GM21515 (cell line): ENCODE data around the gene LRRFIP2.
"Not testable (repeated sequence)": the region's sequence is repeated elsewhere in the genome, so short reads cannot be mapped to it uniquely, and the experiment has no call there.

Experiments
- ATAC-seq: cut with Tn5 transposase; IDR thresholded peaks from one replicate; pipeline ENCODE4 v1.9.1; 2021; ENCODE audit not compliant: unreplicated experiment

The LRRFIP2 gene

DNA sequence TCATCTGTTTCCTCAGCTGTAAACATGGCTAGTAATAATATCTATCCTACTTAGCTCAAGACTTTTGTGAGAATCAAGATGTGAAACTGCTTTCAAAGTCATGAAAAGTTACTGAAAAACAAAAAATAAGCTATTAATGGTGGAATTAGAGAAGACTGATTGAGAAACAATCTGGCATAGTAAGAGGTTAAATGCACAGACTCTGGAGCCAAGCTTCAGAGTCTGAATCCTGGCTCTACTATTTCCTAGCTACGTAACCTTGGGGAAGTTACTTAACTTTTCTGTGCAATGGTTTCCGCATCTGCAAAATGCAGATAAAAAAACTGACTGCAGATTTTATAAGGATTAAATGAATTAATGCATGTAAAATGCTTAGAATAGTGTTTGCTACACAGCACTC, 28.8 kb downstream of the LRRFIP2 start:
- no peak for ATAC-seq

DNA sequence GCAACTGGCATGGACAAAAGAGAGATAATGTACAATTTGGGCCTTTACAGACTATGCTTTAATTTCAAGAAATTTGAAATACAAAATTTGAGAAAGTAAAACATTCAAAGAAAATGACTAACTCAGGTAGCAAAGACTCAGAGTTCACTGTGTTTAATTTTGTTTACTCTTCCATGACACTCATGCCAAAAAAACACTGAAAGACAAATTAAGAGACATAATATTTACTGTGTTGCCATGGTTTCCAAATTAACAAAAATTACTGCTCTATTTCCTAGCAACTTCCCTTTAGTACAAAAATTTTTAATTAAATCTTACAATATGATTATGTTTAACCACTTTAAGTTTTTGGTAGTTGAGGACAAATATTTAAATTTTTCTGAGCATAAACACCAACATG, 29.6 kb downstream of the LRRFIP2 start:
- ATAC-seq = no peak

DNA sequence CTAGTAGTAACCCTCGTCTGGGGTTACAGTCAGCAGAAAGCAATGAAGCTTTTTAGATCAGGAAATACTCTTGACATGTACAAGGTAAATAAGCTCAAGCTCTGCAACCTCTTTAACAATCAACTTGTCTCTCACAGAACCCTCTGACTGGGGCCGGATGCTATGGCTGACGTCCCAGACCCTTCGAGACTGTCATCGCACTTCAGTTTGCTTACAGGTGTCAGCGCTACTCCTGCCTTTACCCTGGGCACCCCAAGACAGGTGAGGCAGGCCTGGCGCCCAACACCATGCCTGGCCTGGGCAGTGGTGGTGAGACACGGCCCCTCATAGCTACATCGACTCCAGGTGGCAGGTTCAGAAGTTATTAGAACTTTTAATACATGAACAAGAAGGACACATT, 30.6 kb downstream of the LRRFIP2 start:
- no peak for ATAC-seq

DNA sequence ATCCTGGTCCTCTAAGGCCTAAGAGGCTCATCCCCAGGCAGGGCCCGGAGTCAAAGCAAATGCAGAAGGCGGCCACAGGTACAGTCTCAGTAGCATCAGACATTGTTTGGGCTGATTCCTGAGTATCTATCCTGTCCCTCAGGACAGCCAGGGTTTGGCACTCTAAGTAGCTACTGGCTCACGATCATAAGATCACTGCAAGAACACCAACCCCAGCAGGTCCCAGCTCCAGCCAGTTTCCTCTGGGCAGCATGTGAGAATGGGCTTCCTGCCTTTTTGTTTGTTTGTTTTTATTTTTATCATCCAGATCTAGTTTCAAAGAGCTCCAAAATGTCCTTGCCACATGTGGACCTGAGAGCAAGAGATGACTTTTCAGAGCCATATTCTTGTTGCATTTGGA, 32.7 kb downstream of the LRRFIP2 start:
- ATAC-seq = no peak

DNA sequence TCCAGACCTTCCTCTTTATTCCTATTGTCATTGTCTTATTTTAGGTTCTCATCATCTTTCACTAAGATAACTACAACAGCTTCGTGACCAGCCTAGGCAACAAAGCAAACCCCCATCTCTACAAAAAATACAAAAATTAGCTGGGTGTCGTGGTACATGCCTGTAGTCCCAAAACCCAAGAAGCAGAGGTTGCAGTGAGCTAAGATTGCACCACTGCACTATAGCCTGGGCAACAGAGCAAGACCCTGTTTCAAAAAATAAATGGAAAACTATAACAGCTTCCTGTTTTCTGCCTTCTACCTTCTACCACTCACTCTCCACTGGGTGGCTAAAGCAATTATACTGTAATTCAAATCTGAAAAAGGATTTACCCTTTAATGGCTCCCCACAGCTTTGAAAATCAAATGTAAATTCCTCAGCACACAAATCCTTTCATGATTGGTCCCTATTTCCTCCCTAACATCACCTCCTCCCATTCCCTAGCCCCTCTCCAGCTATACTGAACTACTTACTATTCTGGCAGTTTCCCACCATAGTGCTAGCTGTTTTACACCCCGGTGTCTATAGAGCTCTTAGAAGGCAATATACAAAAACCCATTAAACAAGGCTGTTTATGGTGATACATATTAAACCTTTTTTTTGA, 33.4 kb downstream of the LRRFIP2 start:
- no peak for ATAC-seq

DNA sequence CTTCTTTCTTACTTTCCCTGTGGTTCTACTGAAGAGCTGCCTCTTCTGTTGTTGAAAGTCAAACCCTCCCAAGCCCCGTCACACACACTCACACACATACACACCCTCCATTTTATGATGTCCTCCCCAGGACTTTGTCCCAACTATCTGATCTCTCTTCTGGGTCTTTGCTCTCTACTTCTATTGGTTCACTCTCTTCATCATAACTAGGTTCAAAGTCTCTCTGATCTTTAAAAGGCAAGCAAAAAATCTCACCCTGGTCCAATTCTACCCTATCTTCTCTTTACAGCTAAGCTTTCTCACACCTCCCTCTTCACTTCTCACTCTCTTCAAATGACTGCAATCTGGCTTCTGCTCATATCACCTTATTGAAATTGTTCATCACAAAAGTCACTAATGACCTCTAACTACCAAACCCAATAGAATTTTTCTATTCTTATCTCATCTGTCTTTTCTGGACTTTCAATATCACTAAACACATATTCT, 34.8 kb downstream of the LRRFIP2 start:
- no peak for ATAC-seq

DNA sequence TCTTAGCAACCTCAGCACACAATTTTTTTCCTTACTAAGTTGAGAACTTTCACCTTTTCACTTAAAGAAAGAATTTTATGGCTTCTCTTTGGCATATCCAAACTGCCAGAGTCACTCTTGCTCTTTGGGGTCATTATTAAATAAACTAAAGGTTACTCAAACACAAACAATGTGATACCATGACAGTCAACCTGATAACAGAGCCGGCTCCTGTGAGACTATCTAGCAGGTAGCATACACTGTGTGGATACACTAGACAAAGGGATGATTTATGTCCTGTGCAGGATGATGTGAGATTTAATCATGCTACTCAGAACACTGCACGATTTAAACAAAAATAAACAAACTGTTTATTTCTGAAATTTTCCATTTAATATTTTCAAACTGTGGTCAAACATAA, 35.6 kb downstream of the LRRFIP2 start:
- ATAC-seq = no peak

DNA sequence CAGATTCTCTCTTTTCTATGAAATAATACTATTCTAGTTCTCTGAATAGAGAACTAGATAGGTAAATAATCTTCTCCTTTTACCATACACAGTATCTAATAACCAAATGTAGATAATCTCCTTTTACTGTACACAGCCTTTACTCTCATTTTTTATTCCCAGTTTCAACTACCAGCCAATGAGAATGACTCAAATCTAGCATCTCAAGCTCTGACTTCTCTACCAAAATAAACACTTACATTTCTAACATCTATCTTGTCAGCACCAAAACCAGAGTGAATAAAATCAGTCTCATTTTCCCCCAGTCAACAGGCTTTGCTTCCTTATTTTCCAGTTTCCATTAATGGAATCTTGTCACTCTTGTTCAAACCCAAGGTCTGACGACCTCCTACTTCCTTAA, 36.9 kb downstream of the LRRFIP2 start:
- ATAC-seq = no peak

DNA sequence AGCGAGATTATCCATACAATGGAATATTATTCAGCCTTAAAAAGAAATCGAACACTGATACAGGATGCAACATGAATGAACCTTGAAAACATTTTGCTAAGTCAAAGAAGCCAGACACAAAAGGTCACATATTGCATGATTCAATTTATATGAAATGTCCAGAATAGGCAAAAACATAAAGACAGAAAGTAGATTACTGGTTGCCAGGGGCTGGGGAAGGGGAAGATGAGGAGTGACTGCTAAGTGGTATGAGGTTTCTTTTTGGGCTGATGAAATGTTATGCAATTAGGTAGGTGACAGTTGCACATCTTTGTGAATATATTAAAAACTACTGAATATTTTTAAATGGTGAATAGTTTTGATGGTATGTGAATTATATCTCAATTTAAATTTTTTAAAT, 38.3 kb downstream of the LRRFIP2 start:
- ATAC-seq = no peak

DNA sequence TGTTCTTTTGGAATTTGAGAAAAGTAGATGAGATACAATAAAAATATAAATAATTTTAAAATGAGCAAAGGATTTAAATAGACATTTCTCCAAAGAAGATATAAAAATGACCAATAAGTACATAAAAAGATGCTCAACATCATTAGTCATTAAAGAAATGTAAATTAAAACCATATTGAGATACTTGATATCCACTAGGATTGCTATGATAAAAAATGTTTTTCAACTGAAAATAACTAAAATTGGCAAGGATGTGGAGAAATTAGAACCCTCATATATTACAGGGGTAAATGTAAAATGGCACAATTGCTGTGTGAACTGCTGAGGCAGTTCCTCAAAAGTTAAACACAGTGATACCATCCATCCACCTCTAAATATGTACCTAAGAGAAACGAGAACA, 38.8 kb downstream of the LRRFIP2 start:
- ATAC-seq = no peak

DNA sequence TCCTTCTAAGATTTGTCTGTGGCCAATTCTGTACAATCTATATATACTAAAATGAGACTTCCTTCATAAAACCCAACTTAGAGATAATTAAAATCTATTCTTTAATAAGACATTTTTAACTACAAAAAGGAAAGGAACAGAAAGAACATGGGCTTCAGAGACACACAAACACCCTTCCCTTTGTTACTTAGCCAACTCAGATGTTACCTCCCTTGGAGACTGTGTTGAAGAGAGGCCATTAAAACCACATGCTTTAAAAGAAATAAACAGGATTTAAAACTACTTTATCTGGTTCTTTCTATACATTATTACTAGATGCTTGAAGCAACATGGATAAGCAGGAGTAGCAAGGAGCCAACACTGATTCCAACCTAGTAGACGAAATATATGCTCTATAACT, 42.0 kb downstream of the LRRFIP2 start:
- no peak for ATAC-seq

DNA sequence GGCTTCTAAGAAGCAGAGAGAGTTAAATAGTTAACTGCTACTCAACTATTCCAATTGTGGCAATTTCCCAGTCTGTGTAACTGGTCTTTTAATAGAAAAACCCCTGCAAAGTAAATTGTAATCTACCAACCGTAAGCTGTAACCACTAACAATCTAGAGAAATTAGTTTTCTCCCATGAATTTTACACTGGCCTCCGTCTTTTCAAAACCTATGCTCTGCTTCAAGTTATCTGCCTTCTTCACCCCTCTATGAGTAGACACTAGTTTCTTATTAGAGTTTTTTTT, 42.6 kb downstream of the LRRFIP2 start:
- ATAC-seq = no peak

DNA sequence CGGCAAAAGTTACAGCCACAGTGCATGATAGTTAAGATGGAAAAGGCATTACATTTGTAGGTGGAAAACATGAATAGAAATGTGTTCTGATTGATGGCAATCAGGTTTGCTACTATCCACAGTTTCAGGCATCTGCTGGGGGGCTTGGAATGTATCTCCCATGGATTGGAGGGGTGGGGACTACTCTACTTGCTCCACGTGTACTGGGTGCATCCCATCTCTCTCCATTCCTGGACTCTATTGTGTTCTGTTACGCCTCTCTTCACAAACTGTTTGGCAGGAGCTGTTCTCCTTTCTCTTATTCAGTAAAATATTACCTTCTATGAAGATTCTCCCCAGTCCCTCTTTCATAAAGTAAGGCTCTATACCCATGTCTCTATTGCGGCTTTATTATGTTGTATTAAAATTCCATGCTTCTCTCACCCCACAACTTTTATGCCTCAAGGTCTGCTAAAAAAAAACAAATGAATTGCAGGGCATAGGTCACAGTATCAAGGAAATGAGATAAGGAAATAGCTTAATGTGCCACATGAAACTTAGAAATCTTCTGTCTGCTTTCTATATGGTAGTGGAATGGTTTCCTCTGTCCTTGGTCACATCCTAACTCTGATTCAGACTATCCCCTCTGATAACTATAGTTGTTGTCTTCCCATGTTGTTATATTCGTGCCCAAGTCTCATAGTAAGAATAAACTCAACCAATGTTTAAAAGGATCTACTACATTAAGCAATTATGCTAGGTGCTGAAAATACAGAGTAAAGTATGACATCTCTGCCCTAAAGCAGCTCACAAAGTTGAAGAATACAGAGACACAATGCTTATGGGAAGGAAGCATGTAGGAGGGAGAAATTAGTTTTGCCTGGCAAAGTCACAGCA, 43.2 kb downstream of the LRRFIP2 start:
- no peak for ATAC-seq

DNA sequence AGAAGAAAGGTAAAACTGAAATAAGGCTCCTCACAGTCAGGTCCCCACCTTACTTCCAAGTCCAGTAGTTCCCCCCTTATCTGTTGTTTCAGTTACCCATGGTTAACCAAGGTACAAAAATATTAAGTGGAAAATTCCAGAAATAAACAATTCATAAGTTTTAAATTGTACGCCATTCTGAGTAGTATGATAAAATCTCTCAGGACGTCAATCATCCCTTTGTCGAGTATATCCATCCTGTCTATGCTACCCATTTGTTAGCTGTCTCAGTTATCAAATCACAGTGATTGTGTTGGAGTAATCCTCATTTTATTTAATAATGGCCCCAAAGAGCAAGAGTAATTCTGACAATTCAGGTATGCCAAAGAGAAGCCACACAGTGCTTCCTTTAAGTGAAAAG, 43.9 kb downstream of the LRRFIP2 start:
- no peak for ATAC-seq

DNA sequence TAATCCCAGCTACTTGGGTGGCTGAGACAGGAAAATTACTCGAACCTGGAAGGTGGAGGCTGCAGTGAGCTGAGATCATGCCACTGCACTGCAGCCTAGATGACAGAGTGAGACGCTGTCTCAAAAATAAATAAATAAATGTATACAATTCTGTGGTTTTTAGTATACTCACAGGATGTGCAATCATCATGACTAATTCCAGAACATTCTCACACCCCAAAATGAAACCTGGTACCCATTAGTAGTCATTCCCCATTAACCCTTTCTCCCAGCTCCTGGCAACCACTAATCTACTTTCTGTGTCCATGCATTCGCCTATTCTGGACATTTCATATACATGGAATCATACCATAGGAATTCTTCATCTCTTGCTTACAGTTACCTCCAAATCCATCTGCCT, 44.5 kb downstream of the LRRFIP2 start:
- ATAC-seq = no peak

DNA sequence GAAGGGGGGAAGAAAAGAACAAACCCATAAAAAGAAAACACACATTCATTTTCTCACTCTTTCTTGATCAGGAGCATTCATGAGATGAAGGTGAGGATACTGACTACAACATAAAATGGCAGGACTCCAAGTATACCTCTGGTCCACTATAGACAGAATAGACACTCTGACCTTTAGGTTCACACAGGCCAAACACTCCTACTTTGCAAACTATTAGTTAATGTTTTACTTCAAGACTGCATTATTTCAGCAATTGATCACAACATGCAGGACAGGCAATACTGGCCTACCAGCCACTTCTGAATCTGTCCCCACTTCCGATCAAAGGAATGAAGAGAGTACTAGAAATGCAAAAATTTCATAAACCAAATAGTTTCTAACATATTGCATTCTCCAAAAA, 47.0 kb downstream of the LRRFIP2 start:
- ATAC-seq = no peak

DNA sequence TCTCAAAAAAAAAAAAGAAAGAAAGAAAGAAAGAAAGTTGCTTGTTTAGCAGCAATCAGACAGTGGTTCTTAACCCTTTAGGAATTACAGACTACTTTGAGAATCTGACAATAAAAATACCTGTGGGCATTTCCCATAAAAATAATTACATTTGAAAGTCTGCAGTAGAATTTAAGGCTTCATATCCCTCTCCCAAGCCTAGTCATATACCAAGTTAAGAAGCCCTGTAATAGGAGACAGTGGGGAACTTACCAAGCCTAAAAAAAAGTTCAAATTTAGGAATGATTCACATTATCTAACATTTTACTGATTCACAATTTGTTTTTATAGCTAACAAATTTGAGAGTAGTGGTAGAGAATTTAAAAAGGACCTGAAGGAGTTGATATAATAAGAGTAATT, 47.5 kb downstream of the LRRFIP2 start:
- no peak for ATAC-seq

DNA sequence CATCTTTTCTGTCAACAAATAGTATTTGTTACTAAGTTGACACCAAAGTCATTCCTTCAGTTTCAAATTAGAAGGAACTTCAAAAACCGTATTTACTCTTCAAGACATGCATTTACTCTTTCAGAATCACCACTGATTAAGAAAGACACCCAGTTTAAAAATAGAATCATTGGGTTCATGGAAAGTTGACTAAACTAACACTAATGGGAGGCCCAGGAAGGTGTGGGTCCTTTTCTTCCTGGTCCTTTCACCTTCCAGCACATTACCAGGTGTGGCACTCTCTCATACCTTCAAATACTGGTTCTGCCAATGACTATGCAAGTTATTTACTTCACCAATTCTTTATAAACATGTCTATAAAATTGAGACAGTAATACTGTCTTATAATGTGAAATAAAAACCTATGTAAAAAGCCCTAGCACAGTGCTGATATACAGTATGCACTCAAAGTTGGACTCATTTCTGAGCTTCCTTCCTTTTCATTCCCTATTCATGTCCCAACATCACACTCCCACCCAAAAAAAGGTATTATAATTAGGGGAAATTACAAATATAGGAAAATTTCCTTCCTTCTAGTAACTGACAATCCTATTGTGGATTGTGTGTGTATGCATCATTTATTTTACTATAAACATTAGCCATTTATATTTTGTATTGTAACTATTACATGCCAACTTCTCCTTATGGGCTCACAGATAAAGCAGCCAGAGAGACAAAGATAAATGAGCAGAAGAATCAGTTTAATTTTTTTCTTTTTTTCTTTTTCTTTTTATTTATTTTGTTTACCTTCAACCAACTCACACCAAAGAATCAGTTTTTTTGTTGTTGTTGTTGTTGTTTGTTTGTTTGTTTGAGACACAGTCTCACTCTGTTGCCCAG, 48.9 kb downstream of the LRRFIP2 start:
- no peak for ATAC-seq

DNA sequence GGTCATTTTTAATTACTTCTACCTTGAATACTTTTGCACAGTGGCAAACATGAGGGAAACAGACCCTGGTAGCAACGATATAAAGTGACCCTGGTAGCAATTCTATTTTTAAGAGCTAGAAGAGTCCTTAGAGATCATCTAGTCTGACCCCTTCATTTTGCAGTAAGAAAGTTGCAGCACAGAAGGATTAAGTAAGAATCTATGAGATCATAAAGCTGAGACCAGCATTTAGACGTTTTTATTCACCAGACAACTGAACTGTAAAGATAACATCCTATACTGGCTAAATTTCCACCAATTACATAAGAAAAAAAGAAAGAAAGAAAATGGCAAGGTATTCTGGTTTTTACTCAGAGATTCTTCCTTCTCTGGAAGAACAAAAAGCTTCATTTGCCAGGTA, 49.9 kb downstream of the LRRFIP2 start:
- no peak for ATAC-seq

DNA sequence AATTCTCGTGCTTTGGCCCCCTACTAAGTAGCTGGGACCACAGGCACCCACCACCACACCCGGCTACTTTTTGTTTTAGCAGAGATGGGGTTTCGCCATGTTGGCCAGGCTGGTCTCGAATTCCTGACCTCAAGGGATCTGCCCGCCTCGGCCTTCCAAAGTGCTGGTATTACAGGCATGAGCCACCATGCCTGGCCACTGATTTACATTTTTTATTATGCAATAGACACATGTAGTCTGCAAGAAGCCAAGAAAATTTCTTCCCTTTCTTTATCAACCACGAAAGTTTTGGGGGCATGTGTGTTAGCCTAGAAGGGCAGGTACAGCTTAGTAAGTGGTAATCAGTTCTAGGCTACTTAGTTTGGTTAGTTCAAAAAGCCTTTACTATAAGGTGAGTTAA, 51.1 kb downstream of the LRRFIP2 start:
- ATAC-seq = no peak

DNA sequence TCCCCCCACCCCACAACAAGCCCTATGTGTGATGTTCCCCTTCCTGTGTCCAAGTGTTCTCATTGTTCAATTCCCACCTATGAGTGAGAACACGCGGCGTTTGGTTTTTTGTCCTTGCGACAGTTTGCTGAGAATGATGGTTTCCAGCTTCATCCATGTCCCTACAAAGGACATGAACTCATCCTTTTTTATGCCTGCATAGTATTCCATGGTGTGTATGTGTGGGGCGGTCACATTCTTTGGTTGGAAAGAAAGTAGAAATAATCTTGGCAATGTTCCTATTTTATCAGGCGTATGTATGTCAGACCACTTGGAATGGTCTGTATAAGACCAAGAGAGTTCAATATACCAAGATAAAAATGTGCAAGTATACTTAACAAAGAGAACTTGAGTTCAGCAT, 52.3 kb downstream of the LRRFIP2 start:
- not testable (repeated sequence) for ATAC-seq

DNA sequence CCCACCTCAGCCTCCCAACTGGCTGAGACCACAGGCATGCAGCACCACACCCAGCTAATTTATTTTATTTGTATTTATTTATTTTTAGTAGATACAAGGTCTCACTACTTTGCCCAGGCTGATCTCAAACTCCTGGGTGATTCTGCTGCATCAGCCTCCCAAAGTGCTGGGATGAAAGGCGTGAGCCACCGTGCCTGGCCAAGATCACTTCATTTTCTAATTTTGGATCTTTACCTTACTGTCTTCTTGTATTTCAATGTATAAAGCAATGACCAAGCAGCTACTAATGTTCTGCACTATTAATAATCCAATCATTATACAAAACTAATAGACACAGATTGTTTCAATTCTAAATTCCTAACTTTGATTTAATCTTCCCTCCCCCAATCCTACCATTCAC, 56.2 kb downstream of the LRRFIP2 start:
- no peak for ATAC-seq
